Measurements from ENCODE around the gene OPTC.

The OPTC gene

DNA sequence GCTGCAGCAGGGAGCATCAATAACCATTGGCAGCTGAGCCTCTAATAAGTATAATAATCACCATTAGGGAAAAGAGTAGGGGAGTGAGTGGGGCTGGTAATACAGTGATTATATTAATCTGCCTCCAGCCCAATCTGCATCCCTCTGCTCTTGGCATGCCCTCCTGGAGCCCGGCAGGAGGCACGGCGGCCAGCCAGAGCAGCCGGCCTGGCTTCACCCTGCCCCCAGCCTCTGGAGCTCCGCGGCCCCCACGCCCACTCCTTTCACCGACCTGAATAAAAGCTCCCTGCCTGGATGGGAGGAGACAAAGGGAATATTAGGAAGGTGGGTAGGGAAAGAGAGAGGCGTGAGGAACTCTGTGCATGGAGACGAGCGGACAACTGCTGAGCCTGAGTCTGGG is 28.3 kb downstream of the OPTC start (continued):
- TF ChIP-seq, protein P1, sequence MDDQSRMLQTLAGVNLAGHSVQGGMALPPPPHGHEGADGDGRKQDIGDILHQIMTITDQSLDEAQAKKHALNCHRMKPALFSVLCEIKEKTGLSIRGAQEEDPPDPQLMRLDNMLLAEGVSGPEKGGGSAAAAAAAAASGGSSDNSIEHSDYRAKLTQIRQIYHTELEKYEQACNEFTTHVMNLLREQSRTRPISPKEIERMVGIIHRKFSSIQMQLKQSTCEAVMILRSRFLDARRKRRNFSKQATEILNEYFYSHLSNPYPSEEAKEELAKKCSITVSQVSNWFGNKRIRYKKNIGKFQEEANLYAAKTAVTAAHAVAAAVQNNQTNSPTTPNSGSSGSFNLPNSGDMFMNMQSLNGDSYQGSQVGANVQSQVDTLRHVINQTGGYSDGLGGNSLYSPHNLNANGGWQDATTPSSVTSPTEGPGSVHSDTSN (CRISPR knock-in tag; IDR thresholded peaks at IDR 0.05) = no peak
- TF ChIP-seq ZNF114 (tag by site-specific recombination; IDR thresholded peaks at IDR 0.05) (no peak), ZNF596 (tag by site-specific recombination; IDR thresholded peaks at IDR 0.05) (no peak), ZNF530 (tag by site-specific recombination; IDR thresholded peaks at IDR 0.05; ENCODE audit: low read depth) (no peak), ZNF335 (tag by site-specific recombination; conservative IDR thresholded peaks at IDR 0.05) (no peak), IKZF3 (tag by site-specific recombination; IDR thresholded peaks at IDR 0.05) (no peak), ZNF544 (tag by site-specific recombination; IDR thresholded peaks at IDR 0.05) (no peak), MZF1 (tag by site-specific recombination; IDR thresholded peaks at IDR 0.05; ENCODE audit: borderline replicate concordance) (no peak), ZNF391 (tag by site-specific recombination; IDR thresholded peaks at IDR 0.05; ENCODE audit: borderline replicate concordance, low read depth) (no peak), ZNF354C (tag by site-specific recombination; IDR thresholded peaks at IDR 0.05; ENCODE audit: borderline replicate concordance, low read depth) (no peak), ZFHX2 (tag by site-specific recombination; conservative IDR thresholded peaks at IDR 0.05) (peak; percentile 94), ZNF426 (tag by site-specific recombination; IDR thresholded peaks at IDR 0.05) (no peak), ZBTB8A (tag by site-specific recombination; IDR thresholded peaks at IDR 0.05) (peak; percentile 39; the same call in 1 of the 2 replicates), ZNF548 (tag by site-specific recombination; IDR thresholded peaks at IDR 0.05) (no peak)
- TF ChIP-seq, protein P2, sequence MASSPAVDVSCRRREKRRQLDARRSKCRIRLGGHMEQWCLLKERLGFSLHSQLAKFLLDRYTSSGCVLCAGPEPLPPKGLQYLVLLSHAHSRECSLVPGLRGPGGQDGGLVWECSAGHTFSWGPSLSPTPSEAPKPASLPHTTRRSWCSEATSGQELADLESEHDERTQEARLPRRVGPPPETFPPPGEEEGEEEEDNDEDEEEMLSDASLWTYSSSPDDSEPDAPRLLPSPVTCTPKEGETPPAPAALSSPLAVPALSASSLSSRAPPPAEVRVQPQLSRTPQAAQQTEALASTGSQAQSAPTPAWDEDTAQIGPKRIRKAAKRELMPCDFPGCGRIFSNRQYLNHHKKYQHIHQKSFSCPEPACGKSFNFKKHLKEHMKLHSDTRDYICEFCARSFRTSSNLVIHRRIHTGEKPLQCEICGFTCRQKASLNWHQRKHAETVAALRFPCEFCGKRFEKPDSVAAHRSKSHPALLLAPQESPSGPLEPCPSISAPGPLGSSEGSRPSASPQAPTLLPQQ (tag by site-specific recombination; IDR thresholded peaks at IDR 0.05) = no peak
- TF ChIP-seq, protein P3, sequence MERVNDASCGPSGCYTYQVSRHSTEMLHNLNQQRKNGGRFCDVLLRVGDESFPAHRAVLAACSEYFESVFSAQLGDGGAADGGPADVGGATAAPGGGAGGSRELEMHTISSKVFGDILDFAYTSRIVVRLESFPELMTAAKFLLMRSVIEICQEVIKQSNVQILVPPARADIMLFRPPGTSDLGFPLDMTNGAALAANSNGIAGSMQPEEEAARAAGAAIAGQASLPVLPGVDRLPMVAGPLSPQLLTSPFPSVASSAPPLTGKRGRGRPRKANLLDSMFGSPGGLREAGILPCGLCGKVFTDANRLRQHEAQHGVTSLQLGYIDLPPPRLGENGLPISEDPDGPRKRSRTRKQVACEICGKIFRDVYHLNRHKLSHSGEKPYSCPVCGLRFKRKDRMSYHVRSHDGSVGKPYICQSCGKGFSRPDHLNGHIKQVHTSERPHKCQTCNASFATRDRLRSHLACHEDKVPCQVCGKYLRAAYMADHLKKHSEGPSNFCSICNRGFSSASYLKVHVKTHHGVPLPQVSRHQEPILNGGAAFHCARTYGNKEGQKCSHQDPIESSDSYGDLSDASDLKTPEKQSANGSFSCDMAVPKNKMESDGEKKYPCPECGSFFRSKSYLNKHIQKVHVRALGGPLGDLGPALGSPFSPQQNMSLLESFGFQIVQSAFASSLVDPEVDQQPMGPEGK (tag by site-specific recombination; IDR thresholded peaks at IDR 0.05) = 0 out of 2 replicates have a peak, but pooled peaks have one; percentile 14
- TF ChIP-seq, protein P4, sequence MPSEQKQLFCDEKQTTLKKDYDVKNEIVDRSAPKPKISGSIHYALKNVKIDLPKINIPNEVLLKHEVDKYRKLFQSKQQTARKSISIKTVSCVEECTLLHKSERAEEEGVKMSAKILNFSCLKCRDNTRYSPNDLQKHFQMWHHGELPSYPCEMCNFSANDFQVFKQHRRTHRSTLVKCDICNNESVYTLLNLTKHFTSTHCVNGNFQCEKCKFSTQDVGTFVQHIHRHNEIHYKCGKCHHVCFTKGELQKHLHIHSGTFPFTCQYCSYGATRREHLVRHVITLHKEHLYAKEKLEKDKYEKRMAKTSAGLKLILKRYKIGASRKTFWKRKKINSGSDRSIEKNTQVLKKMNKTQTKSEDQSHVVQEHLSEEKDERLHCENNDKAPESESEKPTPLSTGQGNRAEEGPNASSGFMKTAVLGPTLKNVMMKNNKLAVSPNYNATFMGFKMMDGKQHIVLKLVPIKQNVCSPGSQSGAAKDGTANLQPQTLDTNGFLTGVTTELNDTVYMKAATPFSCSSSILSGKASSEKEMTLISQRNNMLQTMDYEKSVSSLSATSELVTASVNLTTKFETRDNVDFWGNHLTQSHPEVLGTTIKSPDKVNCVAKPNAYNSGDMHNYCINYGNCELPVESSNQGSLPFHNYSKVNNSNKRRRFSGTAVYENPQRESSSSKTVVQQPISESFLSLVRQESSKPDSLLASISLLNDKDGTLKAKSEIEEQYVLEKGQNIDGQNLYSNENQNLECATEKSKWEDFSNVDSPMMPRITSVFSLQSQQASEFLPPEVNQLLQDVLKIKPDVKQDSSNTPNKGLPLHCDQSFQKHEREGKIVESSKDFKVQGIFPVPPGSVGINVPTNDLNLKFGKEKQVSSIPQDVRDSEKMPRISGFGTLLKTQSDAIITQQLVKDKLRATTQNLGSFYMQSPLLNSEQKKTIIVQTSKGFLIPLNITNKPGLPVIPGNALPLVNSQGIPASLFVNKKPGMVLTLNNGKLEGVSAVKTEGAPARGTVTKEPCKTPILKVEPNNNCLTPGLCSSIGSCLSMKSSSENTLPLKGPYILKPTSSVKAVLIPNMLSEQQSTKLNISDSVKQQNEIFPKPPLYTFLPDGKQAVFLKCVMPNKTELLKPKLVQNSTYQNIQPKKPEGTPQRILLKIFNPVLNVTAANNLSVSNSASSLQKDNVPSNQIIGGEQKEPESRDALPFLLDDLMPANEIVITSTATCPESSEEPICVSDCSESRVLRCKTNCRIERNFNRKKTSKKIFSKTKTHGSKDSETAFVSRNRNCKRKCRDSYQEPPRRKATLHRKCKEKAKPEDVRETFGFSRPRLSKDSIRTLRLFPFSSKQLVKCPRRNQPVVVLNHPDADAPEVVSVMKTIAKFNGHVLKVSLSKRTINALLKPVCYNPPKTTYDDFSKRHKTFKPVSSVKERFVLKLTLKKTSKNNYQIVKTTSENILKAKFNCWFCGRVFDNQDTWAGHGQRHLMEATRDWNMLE (tag by site-specific recombination; conservative IDR thresholded peaks at IDR 0.05; ENCODE audit: low read depth) = no peak
- TF ChIP-seq, protein P5, sequence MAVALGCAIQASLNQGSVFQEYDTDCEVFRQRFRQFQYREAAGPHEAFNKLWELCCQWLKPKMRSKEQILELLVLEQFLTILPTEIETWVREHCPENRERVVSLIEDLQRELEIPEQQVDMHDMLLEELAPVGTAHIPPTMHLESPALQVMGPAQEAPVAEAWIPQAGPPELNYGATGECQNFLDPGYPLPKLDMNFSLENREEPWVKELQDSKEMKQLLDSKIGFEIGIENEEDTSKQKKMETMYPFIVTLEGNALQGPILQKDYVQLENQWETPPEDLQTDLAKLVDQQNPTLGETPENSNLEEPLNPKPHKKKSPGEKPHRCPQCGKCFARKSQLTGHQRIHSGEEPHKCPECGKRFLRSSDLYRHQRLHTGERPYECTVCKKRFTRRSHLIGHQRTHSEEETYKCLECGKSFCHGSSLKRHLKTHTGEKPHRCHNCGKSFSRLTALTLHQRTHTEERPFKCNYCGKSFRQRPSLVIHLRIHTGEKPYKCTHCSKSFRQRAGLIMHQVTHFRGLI (tag by site-specific recombination; IDR thresholded peaks at IDR 0.05) = peak; percentile 68
